ENCODE results near the gene NDUFS6. TPM values are rescaled to one million over a fixed set of nuclear protein-coding genes. Genes with fewer than 3 reads are reported as not detected.

NDUFS6 gene
- total and polyA plus RNA-seq, 2 of the 4 experiments (the other 2 are of a cell fraction) = 10.4 to 69.0 TPM

GRCh38 chr5:1801967-1802295 is 724 bp downstream of the NDUFS6 start:
- dilution Hi-C loops (cut with HindIII; ENCODE audit: low sequenced_read_pairs, unreplicated experiment) = no loop called here
- WGBS, 2 experiments (ENCODE audit: extremely low coverage in 2 of 2, insufficient read length in 1 of 2) = no CpG with 5 or more reads among the region's 7 CpGs

More at GRCh38 chr5:1801967-1802295, 724 bp downstream of the NDUFS6 start:
- ATAC-seq (ENCODE audit: low read depth) = no peak
- H4K5ac ChIP-seq (ENCODE audit: low read depth, low read length) = no peak overlapping the region; the same call in 1 of the 2 replicates
- peaks cover 48% of the 10 kb centered on the region for H3K36me3 ChIP-seq (ENCODE audit: control insufficient read depth, insufficient read depth, low read length)
- H2BK5ac ChIP-seq (ENCODE audit: low read depth, low read length, poor library complexity, severe bottlenecking) = peak overlapping the region; percentile 86
- peak overlapping the region; percentile 54 for H3K56ac ChIP-seq (ENCODE audit: extremely low read depth, insufficient read depth, low read length)
- no peak overlapping the region for H3K18ac ChIP-seq (ENCODE audit: low read depth, low read length)
- H2AK9ac ChIP-seq (replicated peaks; ENCODE audit: low read depth, low read length, poor library complexity) = peak overlapping the region; percentile 97
- H3K4me3 ChIP-seq (ENCODE audit: insufficient read depth, low read depth, low read length) = peak overlapping the region; percentile 98
- POLR2A ChIA-PET (ENCODE audit: unreplicated experiment) = no interaction called here
- TF ChIP-seq RCOR1 (IDR thresholded peaks at IDR 0.05; ENCODE audit: insufficient replicate concordance, low read length) (no peak), POLR2A (IDR thresholded peaks at IDR 0.05; ENCODE audit: low read depth, low read length) (no peak), ELK1 (IDR thresholded peaks at IDR 0.05; ENCODE audit: borderline replicate concordance, low read depth, low read length) (no peak), CEBPB (IDR thresholded peaks at IDR 0.05; ENCODE audit: low read depth, low read length) (no peak), MAFK (IDR thresholded peaks at IDR 0.05; ENCODE audit: low read depth, low read length) (no peak), BHLHE40 (IDR thresholded peaks at IDR 0.05; ENCODE audit: low read depth, low read length) (no peak), CTCF (conservative IDR thresholded peaks at IDR 0.05; ENCODE audit: low read depth, low read length) (no peak), SMC3 (IDR thresholded peaks at IDR 0.05; ENCODE audit: low read depth, low read length) (no peak), RFX5 (IDR thresholded peaks at IDR 0.05; ENCODE audit: low read depth, low read length) (no peak), CHD1 (IDR thresholded peaks at IDR 0.05; ENCODE audit: low read depth, low read length) (no peak), MAZ (IDR thresholded peaks at IDR 0.05; ENCODE audit: borderline replicate concordance, low read depth, low read length) (no peak), NFE2L2 (IDR thresholded peaks at IDR 0.05; ENCODE audit: low read depth, low read length) (no peak), RAD21 (IDR thresholded peaks at IDR 0.05; ENCODE audit: low read length) (no peak), FOS (IDR thresholded peaks at IDR 0.05; ENCODE audit: low read depth, low read length) (no peak), MXI1 (IDR thresholded peaks at IDR 0.05; ENCODE audit: borderline replicate concordance, low read depth, low read length) (no peak)
- TF ChIP-seq, protein P1, sequence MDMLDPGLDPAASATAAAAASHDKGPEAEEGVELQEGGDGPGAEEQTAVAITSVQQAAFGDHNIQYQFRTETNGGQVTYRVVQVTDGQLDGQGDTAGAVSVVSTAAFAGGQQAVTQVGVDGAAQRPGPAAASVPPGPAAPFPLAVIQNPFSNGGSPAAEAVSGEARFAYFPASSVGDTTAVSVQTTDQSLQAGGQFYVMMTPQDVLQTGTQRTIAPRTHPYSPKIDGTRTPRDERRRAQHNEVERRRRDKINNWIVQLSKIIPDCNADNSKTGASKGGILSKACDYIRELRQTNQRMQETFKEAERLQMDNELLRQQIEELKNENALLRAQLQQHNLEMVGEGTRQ (IDR thresholded peaks at IDR 0.05; ENCODE audit: low read depth, low read length) = no peak
- no peak overlapping the region for H2AFZ ChIP-seq (replicated peaks; ENCODE audit: low read length, poor library complexity)
- H2BK15ac ChIP-seq (ENCODE audit: low read depth, low read length) = no peak overlapping the region
- H3K14ac ChIP-seq (replicated peaks; ENCODE audit: low read depth, low read length) = peak overlapping the region; percentile 84; the same call in 1 of the 2 replicates
- no peak overlapping the region for H2BK20ac ChIP-seq (ENCODE audit: low read depth, low read length)
- H3K79me1 ChIP-seq (ENCODE audit: low read depth in 1 of 2, low read length in 2 of 2) = peaks cover 49 to 77% of the 10 kb centered on the region in 2 experiments
- BruUV-seq (replicated peaks) = no TSS peak
- 0 out of 2 replicates have a peak overlapping the region, but pooled peaks have one; percentile 89 for H2AK5ac ChIP-seq (ENCODE audit: low read depth, low read length)
- H3K27ac ChIP-seq (ENCODE audit: insufficient read depth, low read length) = peak overlapping the region; percentile 92
- 0 out of 2 replicates have a peak, but pooled peaks cover 5% of the 10 kb centered on the region for H4K20me1 ChIP-seq (ENCODE audit: insufficient read depth, low read length)
- 0 out of 2 replicates have a peak, but pooled peaks cover 7% of the 10 kb centered on the region for H3K9me1 ChIP-seq (ENCODE audit: insufficient read depth, low read length)
- intact Hi-C loops (cut with micrococcal nuclease) (loop anchor here (2.0 kb wide), 1 partner anchor 37 kb away; no protein-coding TSS in a partner anchor), in situ Hi-C loops (cut with MboI; ENCODE audit: low sequenced_read_pairs) (no loop called here)
- H3K27me3 ChIP-seq (ENCODE audit: control insufficient read depth, insufficient read depth, low read length) = no peaks in the 10 kb centered on the region
- no peak overlapping the region; the same call in 1 of the 2 replicates for H4K91ac ChIP-seq (ENCODE audit: insufficient read depth, low read depth, low read length)
- DNase-seq = no peak
- peak overlapping the region; percentile 97 for H3K9ac ChIP-seq (ENCODE audit: low read depth, low read length)
- peak overlapping the region; percentile 85; the same call in 1 of the 2 replicates for H3K23ac ChIP-seq (ENCODE audit: low read depth, low read length)
- no peak overlapping the region for H2BK120ac ChIP-seq (ENCODE audit: low read depth, low read length)
- H4K8ac ChIP-seq (ENCODE audit: low read depth in 2 of 2, low read length in 2 of 2) = peak overlapping the region; percentile 50 to 98; a peak in 3 of 4 replicates
- CTCF ChIA-PET = interaction anchor here (1.5 kb wide), 1 partner anchor 38 kb away, joined by 8 read pairs; no protein-coding TSS in a partner anchor
- peak overlapping the region; percentile 39; the same call in 1 of the 2 replicates for H3K4ac ChIP-seq (ENCODE audit: low read depth, low read length)
- no peaks in the 10 kb centered on the region for H3K9me3 ChIP-seq (ENCODE audit: control insufficient read depth, insufficient read depth, low read length)
- peak overlapping the region; percentile 88 for H3K4me2 ChIP-seq (ENCODE audit: low read depth, low read length)
- H3K4me1 ChIP-seq (ENCODE audit: control insufficient read depth, insufficient read depth, low read length) = peaks cover 11% of the 10 kb centered on the region

All from IMR-90 (cell line).